IPS-20b (cell line): Measurements from ENCODE around the gene TXK.

Source experiments
- H3K27ac ChIP-seq: one replicate; pipeline ENCODE4 v1.5.1; 2013; ENCODE audit warnings: low read length
- H3K27me3 ChIP-seq: 2 replicates; pipeline ENCODE4 v1.6.1; 2013; ENCODE audit warnings: mild to moderate bottlenecking, low read length, inconsistent platforms; ENCODE audit not compliant: insufficient read depth
- H3K36me3 ChIP-seq: 2 replicates; pipeline ENCODE4 v1.6.1; 2013; ENCODE audit warnings: low read depth, mild to moderate bottlenecking, inconsistent platforms, low read length, moderate library complexity; ENCODE audit not compliant: insufficient read depth
- H3K4me1 ChIP-seq: 2 replicates; pipeline ENCODE4 v1.6.1; 2013; ENCODE audit warnings: mild to moderate bottlenecking, control low read depth, inconsistent platforms, low read length, moderate library complexity; ENCODE audit not compliant: insufficient read depth
- H3K4me3 ChIP-seq: 2 replicates; pipeline ENCODE4 v1.5.1; 2013; ENCODE audit warnings: mild to moderate bottlenecking, low read length, inconsistent platforms
- H3K9ac ChIP-seq: 2 replicates; pipeline ENCODE4 v1.6.1; 2013; ENCODE audit warnings: low read depth, mild to moderate bottlenecking, inconsistent platforms, low read length, moderate library complexity
- H3K9me3 ChIP-seq: 2 replicates; pipeline ENCODE4 v1.6.1; 2013; ENCODE audit warnings: mild to moderate bottlenecking, low read depth, low read length, inconsistent platforms; ENCODE audit not compliant: insufficient read depth

Gene TXK

GRCh38 chr4:48162162-48162561 is 28.1 kb upstream of the TXK start:
- no peaks in the 10 kb centered on the region for H3K9me3 ChIP-seq
- H3K4me1 ChIP-seq: no peaks in the 10 kb centered on the region
- H3K36me3 ChIP-seq: no peaks in the 10 kb centered on the region
- no peak overlapping the region for H3K27ac ChIP-seq
- no peak overlapping the region for H3K4me3 ChIP-seq
- H3K9ac ChIP-seq: no peak overlapping the region
- H3K27me3 ChIP-seq: no peaks in the 10 kb centered on the region

GRCh38 chr4:48157271-48157670 is 23.2 kb upstream of the TXK start:
- peaks cover 8% of the 10 kb centered on the region for H3K36me3 ChIP-seq
- peaks cover 26% of the 10 kb centered on the region for H3K9me3 ChIP-seq
- H3K9ac ChIP-seq: no peak overlapping the region
- no peak overlapping the region for H3K27ac ChIP-seq
- H3K4me3 ChIP-seq: no peak overlapping the region
- H3K27me3 ChIP-seq: no peaks in the 10 kb centered on the region
- H3K4me1 ChIP-seq: no peaks in the 10 kb centered on the region

GRCh38 chr4:48156423-48156822 is 22.4 kb upstream of the TXK start:
- no peak overlapping the region for H3K27ac ChIP-seq
- no peak overlapping the region for H3K4me3 ChIP-seq
- peaks cover 26% of the 10 kb centered on the region for H3K9me3 ChIP-seq
- peaks cover 8% of the 10 kb centered on the region for H3K36me3 ChIP-seq
- H3K9ac ChIP-seq: no peak overlapping the region
- H3K4me1 ChIP-seq: no peaks in the 10 kb centered on the region
- no peaks in the 10 kb centered on the region for H3K27me3 ChIP-seq

- Histone ChIP-seq H3K36me3 (peaks cover 8% of the 10 kb centered on the region), H3K4me3 (no peak overlapping the region), H3K9me3 (peaks cover 26% of the 10 kb centered on the region)
These were observed 19.9 kb upstream of the TXK start for GRCh38 chr4:48153791-48154550.

GRCh38 chr4:48152259-48152658 is 18.2 kb upstream of the TXK start:
- Histone ChIP-seq H3K9me3 (peaks cover 26% of the 10 kb centered on the region), H3K27me3 (no peaks in the 10 kb centered on the region), H3K9ac (no peak overlapping the region), H3K4me3 (no peak overlapping the region), H3K36me3 (peaks cover 8% of the 10 kb centered on the region), H3K27ac (no peak overlapping the region), H3K4me1 (peaks cover 5% of the 10 kb centered on the region)

More at GRCh38 chr4:48153791-48154550, 19.9 kb upstream of the TXK start:
- peaks cover 5% of the 10 kb centered on the region for H3K4me1 ChIP-seq
- H3K9ac ChIP-seq: no peak overlapping the region
- H3K27me3 ChIP-seq: no peaks in the 10 kb centered on the region
- no peak overlapping the region for H3K27ac ChIP-seq

DNA sequence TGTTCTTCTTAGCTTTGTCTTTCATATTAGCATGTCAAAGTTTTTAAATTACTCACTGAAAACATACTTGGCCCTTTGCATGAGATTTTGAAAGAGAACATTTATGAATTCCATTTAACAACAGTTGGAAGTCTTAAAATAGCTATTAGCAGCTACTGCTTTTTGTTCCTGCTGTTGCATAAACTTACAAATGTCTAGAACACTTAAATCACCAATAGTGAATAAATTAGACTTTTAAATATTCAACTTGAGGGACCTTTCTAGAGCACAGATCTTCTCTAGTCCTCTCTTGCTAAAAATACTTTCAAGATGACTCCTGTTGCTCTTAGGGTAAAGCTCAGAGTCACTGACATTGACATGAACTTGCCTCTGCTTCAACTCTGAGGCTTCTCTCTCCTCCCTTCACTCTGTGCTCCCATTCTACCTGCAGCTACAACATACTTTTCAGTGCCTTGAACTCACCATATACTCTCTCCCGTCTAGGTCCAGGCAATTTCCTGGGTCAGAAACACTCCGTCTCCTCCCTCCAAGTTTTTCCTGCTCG is 15.8 kb upstream of the TXK start:
- H3K4me1 ChIP-seq: peaks cover 5% of the 10 kb centered on the region
- H3K4me3 ChIP-seq: no peak overlapping the region
- H3K9me3 ChIP-seq: peaks cover 12% of the 10 kb centered on the region; the same call in 1 of the 2 replicates
- 0 out of 2 replicates have a peak, but pooled peaks cover 2% of the 10 kb centered on the region for H3K36me3 ChIP-seq
- H3K27me3 ChIP-seq: no peaks in the 10 kb centered on the region
- no peak overlapping the region for H3K27ac ChIP-seq
- H3K9ac ChIP-seq: no peak overlapping the region

GRCh38 chr4:48147621-48148020 is 13.6 kb upstream of the TXK start:
- Histone ChIP-seq H3K9me3 (no peaks in the 10 kb centered on the region), H3K4me3 (no peak overlapping the region), H3K4me1 (peaks cover 5% of the 10 kb centered on the region), H3K27me3 (no peaks in the 10 kb centered on the region), H3K9ac (no peak overlapping the region), H3K36me3 (no peaks in the 10 kb centered on the region), H3K27ac (no peak overlapping the region)

DNA sequence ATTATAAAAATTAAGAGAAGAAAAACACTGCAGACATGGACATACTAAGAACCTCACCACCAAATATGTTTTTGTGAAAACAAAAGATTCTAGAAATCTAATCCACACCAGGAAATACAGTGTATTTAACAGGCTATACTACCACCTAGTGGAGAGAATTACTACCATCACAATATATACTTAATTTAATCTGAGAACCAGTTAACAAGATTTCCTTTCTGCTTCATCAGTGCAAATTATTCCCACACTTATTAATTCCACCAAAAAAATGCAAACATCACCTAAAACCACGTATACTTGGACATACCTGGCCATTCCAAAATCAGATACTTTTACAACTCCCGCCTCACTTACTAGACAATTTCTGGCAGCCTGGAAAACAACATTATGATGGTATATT is 7.0 kb upstream of the TXK start:
- Histone ChIP-seq H3K4me1 (no peaks in the 10 kb centered on the region), H3K4me3 (no peak overlapping the region), H3K27ac (no peak overlapping the region), H3K27me3 (no peaks in the 10 kb centered on the region), H3K9ac (no peak overlapping the region), H3K9me3 (no peaks in the 10 kb centered on the region), H3K36me3 (no peaks in the 10 kb centered on the region)

DNA sequence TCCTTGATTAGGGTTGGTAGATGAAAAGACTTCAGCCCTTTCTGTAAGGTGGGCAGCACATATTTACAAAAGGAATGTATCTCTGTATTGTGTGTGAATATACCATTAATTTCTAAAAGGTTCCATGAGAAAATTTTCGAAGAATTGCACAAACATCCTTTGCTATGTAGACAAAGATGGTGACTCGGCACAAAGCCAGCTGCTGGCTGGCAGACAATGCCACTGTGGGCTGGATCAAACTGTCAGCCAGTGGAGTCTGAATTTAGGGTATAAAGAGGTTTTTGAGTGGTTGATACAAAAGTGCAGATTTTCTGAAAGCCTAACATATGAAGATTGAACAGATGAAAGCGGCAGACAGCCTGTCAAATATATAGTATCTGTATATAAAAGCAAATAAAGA is 5.6 kb upstream of the TXK start:
- Histone ChIP-seq H3K4me1 (no peaks in the 10 kb centered on the region), H3K4me3 (no peak overlapping the region), H3K27ac (no peak overlapping the region), H3K27me3 (no peaks in the 10 kb centered on the region), H3K36me3 (no peaks in the 10 kb centered on the region), H3K9me3 (no peaks in the 10 kb centered on the region), H3K9ac (no peak overlapping the region)

DNA sequence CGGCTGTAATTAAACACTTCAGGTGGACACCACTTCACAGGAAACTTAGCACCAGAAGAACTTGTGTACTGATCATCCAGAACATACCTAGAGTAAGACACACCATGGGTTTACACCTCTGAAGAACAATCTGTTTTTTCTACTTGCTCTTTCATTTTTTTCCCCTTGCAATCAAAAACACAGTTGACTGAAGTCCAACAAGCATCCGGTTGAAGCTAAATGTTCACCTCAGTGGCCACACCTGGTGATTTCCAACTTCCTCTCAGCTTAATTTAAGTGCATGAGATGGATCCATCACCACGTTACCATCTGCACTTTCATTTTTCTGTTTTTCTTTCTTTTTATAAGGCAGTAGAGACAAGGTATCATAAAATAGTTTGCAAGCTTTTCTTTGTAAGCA is 4.9 kb upstream of the TXK start:
- no peaks in the 10 kb centered on the region for H3K27me3 ChIP-seq
- no peaks in the 10 kb centered on the region for H3K36me3 ChIP-seq
- H3K4me1 ChIP-seq: no peaks in the 10 kb centered on the region
- no peak overlapping the region for H3K4me3 ChIP-seq
- H3K27ac ChIP-seq: no peak overlapping the region
- H3K9ac ChIP-seq: no peak overlapping the region
- no peaks in the 10 kb centered on the region for H3K9me3 ChIP-seq

DNA sequence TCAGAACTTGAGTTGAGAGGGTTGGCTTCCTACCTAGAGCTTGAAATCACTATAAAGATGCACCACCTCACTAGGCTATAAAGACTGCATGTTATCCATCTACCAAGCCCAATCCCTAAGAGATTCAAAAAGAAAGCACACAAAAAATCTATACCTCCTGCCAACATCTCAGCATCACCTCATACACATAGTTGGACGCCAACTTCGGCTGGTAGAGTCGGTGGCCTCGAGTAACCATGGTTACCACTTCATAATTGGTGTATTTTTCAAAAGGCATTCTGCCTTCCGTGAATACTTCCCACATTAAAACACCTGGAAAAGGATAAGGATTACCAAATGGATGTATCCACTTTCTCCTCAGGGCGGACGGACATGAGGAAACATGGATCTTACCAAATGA is 4.5 kb upstream of the TXK start:
- Histone ChIP-seq H3K36me3 (no peaks in the 10 kb centered on the region), H3K9ac (no peak overlapping the region), H3K27ac (no peak overlapping the region), H3K9me3 (no peaks in the 10 kb centered on the region), H3K4me3 (no peak overlapping the region), H3K27me3 (no peaks in the 10 kb centered on the region), H3K4me1 (no peaks in the 10 kb centered on the region)

- H3K9ac ChIP-seq: no peak overlapping the region
- no peaks in the 10 kb centered on the region for H3K36me3 ChIP-seq
- H3K27me3 ChIP-seq: no peaks in the 10 kb centered on the region
- no peak overlapping the region for H3K4me3 ChIP-seq
- no peak overlapping the region for H3K27ac ChIP-seq
- H3K9me3 ChIP-seq: no peaks in the 10 kb centered on the region
- H3K4me1 ChIP-seq: no peaks in the 10 kb centered on the region
These were observed 3.8 kb upstream of the TXK start for GRCh38 chr4:48137846-48138245.
